Jurkat, Clone E6-1 (cell line): ENCODE results near the gene FOXI1.
"Not testable (repeated sequence)": the region's sequence is repeated elsewhere in the genome, so short reads cannot be mapped to it uniquely, and the experiment has no call there.

Experiments used
- DNase-seq: peaks from one replicate; pipeline ENCODE4 v3.0.0-alpha.2; 2011; ENCODE audit warnings: low read depth, low spot score
- H3K4me3 ChIP-seq: 2 replicates; pipeline ENCODE4 v1.5.1; 2011; ENCODE audit warnings: mild to moderate bottlenecking, low read length, control low read depth, moderate library complexity

FOXI1 gene

GRCh38 chr5:170115925-170116324, 10.2 kb downstream of the FOXI1 start:
- no peak overlapping the region for H3K4me3 ChIP-seq
- no peak for DNase-seq

- DNase-seq: no peak
- no peak overlapping the region for H3K4me3 ChIP-seq
Measured at GRCh38 chr5:170117736-170118135, 12.0 kb downstream of the FOXI1 start.

- DNase-seq: no peak
- no peak overlapping the region for H3K4me3 ChIP-seq
Measured at GRCh38 chr5:170120576-170120975, 14.9 kb downstream of the FOXI1 start.

GRCh38 chr5:170121321-170121720, 15.6 kb downstream of the FOXI1 start:
- H3K4me3 ChIP-seq: no peak overlapping the region
- DNase-seq: no peak

GRCh38 chr5:170126061-170126460, 20.4 kb downstream of the FOXI1 start:
- H3K4me3 ChIP-seq: no peak overlapping the region

GRCh38 chr5:170126626-170127025, 20.9 kb downstream of the FOXI1 start:
- no peak overlapping the region for H3K4me3 ChIP-seq
- DNase-seq: no peak

More at GRCh38 chr5:170126061-170126460, 20.4 kb downstream of the FOXI1 start:
- no peak for DNase-seq

- DNase-seq: no peak
- no peak overlapping the region for H3K4me3 ChIP-seq
Measured at GRCh38 chr5:170131235-170131634, 25.5 kb downstream of the FOXI1 start.

- no peak for DNase-seq
- H3K4me3 ChIP-seq: no peak overlapping the region
Measured at GRCh38 chr5:170132269-170132975, 26.7 kb downstream of the FOXI1 start.

- no peak overlapping the region for H3K4me3 ChIP-seq
- DNase-seq: no peak
Measured at GRCh38 chr5:170132976-170133448, 27.3 kb downstream of the FOXI1 start.

GRCh38 chr5:170135796-170136490, 30.2 kb downstream of the FOXI1 start:
- H3K4me3 ChIP-seq: no peak overlapping the region
- no peak for DNase-seq

GRCh38 chr5:170136506-170136905, 30.8 kb downstream of the FOXI1 start:
- H3K4me3 ChIP-seq: no peak overlapping the region
- DNase-seq: no peak

- H3K4me3 ChIP-seq: no peak overlapping the region
- no peak for DNase-seq
Measured at GRCh38 chr5:170137694-170138214, 32.1 kb downstream of the FOXI1 start.

GRCh38 chr5:170138273-170138672, 32.6 kb downstream of the FOXI1 start:
- H3K4me3 ChIP-seq: no peak overlapping the region
- no peak for DNase-seq

- no peak for DNase-seq
- H3K4me3 ChIP-seq: no peak overlapping the region
Measured at GRCh38 chr5:170139786-170140335, 34.2 kb downstream of the FOXI1 start.

- DNase-seq, H3K4me3 ChIP-seq: not testable (repeated sequence)
Measured at GRCh38 chr5:170141196-170141595, 35.5 kb downstream of the FOXI1 start.

GRCh38 chr5:170141636-170142035, 35.9 kb downstream of the FOXI1 start:
- no peak overlapping the region for H3K4me3 ChIP-seq
- DNase-seq: no peak

- DNase-seq: no peak
- H3K4me3 ChIP-seq: no peak overlapping the region
Measured at GRCh38 chr5:170142196-170142595, 36.5 kb downstream of the FOXI1 start.

- no peak for DNase-seq
Measured at GRCh38 chr5:170143091-170143490, 37.4 kb downstream of the FOXI1 start.

GRCh38 chr5:170143710-170144109, 38.0 kb downstream of the FOXI1 start:
- no peak overlapping the region for H3K4me3 ChIP-seq
- no peak for DNase-seq

More at GRCh38 chr5:170143091-170143490, 37.4 kb downstream of the FOXI1 start:
- H3K4me3 ChIP-seq: no peak overlapping the region
